ENCODE results near the gene CHPF. TPM values are rescaled to one million over a fixed set of nuclear protein-coding genes. Genes with fewer than 3 reads are reported as not detected.

The CHPF gene
- total RNA-seq, 1 experiment from 2014 or later: 228 TPM

- DNase-seq (ENCODE audit: low read depth, low spot score) (no peak), ATAC-seq (no peak)
- ChIA-PET RAD21 (ENCODE audit: low non-redundant PET in 1 of 2, low total read pairs in 2 of 2, uncharacterized antibody in 2 of 2, unreplicated experiment in 2 of 2) (no interaction called here), CTCF (interaction anchor here (1.0 kb wide), 1 partner anchor 11 kb away, joined by 3 read pairs; no protein-coding TSS in a partner anchor), POLR2A (no interaction called here)
- Histone ChIP-seq H3K36me3 (ENCODE audit: control insufficient read depth in 1 of 2, insufficient read depth in 2 of 2, low read length in 2 of 2) (no peaks in the 10 kb centered on the region), H4K20me1 (ENCODE audit: insufficient read depth) (no peaks in the 10 kb centered on the region), H3K27me3 (ENCODE audit: insufficient read depth, low read length) (no peaks in the 10 kb centered on the region), H3K4me1 (ENCODE audit: control insufficient read depth in 1 of 2, insufficient read depth in 2 of 2, low read length in 2 of 2) (peaks cover 0 to 4% of the 10 kb centered on the region in 2 experiments; a peak in 1 of 4 replicates), H3K9ac (ENCODE audit: low read length) (no peak overlapping the region), H3K4me3 (replicated peaks in 1 of 2; ENCODE audit: low read depth in 1 of 2, low read length in 2 of 2) (no peak overlapping the region), H2AFZ (ENCODE audit: low read depth, low read length, poor library complexity, severe bottlenecking) (no peak overlapping the region), H3K27ac (ENCODE audit: low read depth, low read length) (no peak overlapping the region), H3K79me2 (ENCODE audit: insufficient read depth, low read length) (no peaks in the 10 kb centered on the region), H3K9me3 (ENCODE audit: control insufficient read depth in 1 of 2, insufficient read depth in 1 of 2, low read depth in 1 of 2, low read length in 2 of 2) (no peaks in the 10 kb centered on the region), H3K9me2 (ENCODE audit: insufficient read depth) (no peaks in the 10 kb centered on the region), H3K4me2 (ENCODE audit: low read length) (no peak overlapping the region)
- intact Hi-C loops (cut with micrococcal nuclease): no loop called here
- BruUV-seq (replicated peaks): no TSS peak
- no peak for TF ChIP-seq MAX (IDR thresholded peaks at IDR 0.05)
- no peak for TF ChIP-seq SP1 (IDR thresholded peaks at IDR 0.05; ENCODE audit: low read depth)
- no peak for TF ChIP-seq ZFX (IDR thresholded peaks at IDR 0.05)
- TF ChIP-seq, protein P1, sequence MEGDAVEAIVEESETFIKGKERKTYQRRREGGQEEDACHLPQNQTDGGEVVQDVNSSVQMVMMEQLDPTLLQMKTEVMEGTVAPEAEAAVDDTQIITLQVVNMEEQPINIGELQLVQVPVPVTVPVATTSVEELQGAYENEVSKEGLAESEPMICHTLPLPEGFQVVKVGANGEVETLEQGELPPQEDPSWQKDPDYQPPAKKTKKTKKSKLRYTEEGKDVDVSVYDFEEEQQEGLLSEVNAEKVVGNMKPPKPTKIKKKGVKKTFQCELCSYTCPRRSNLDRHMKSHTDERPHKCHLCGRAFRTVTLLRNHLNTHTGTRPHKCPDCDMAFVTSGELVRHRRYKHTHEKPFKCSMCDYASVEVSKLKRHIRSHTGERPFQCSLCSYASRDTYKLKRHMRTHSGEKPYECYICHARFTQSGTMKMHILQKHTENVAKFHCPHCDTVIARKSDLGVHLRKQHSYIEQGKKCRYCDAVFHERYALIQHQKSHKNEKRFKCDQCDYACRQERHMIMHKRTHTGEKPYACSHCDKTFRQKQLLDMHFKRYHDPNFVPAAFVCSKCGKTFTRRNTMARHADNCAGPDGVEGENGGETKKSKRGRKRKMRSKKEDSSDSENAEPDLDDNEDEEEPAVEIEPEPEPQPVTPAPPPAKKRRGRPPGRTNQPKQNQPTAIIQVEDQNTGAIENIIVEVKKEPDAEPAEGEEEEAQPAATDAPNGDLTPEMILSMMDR (IDR thresholded peaks at IDR 0.05 in 2 of 3, conservative IDR thresholded peaks at IDR 0.05 in 1 of 3; ENCODE audit: borderline replicate concordance in 1 of 3, insufficient read depth in 1 of 3, low read depth in 2 of 3, low read length in 2 of 3): no peak
- TF ChIP-seq POLR2AphosphoS5 (IDR thresholded peaks at IDR 0.05; ENCODE audit: low read depth, low read length): no peak
- TF ChIP-seq, protein P2, sequence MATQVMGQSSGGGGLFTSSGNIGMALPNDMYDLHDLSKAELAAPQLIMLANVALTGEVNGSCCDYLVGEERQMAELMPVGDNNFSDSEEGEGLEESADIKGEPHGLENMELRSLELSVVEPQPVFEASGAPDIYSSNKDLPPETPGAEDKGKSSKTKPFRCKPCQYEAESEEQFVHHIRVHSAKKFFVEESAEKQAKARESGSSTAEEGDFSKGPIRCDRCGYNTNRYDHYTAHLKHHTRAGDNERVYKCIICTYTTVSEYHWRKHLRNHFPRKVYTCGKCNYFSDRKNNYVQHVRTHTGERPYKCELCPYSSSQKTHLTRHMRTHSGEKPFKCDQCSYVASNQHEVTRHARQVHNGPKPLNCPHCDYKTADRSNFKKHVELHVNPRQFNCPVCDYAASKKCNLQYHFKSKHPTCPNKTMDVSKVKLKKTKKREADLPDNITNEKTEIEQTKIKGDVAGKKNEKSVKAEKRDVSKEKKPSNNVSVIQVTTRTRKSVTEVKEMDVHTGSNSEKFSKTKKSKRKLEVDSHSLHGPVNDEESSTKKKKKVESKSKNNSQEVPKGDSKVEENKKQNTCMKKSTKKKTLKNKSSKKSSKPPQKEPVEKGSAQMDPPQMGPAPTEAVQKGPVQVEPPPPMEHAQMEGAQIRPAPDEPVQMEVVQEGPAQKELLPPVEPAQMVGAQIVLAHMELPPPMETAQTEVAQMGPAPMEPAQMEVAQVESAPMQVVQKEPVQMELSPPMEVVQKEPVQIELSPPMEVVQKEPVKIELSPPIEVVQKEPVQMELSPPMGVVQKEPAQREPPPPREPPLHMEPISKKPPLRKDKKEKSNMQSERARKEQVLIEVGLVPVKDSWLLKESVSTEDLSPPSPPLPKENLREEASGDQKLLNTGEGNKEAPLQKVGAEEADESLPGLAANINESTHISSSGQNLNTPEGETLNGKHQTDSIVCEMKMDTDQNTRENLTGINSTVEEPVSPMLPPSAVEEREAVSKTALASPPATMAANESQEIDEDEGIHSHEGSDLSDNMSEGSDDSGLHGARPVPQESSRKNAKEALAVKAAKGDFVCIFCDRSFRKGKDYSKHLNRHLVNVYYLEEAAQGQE (IDR thresholded peaks at IDR 0.05; ENCODE audit: low read depth): no peak
- TF ChIP-seq EZH2phosphoT487 (IDR thresholded peaks at IDR 0.05; ENCODE audit: borderline replicate concordance): no peak
- no peak for TF ChIP-seq TCF7L2 (IDR thresholded peaks at IDR 0.05; ENCODE audit: borderline replicate concordance, extremely low read depth, insufficient read depth, insufficient read length)
- no peak for TF ChIP-seq SRF (IDR thresholded peaks at IDR 0.05; ENCODE audit: low read depth)
- no peak for TF ChIP-seq ATF3 (IDR thresholded peaks at IDR 0.05)
- no peak for TF ChIP-seq ELF1 (IDR thresholded peaks at IDR 0.05; ENCODE audit: borderline replicate concordance, low read depth)
- TF ChIP-seq CEBPB (IDR thresholded peaks at IDR 0.05; ENCODE audit: low read depth): no peak
These were observed 18.7 kb upstream of the CHPF start for GRCh38 chr2:219562049-219563020.

Measured in HCT116 (cell line).